Tibial nerve (tissue), 3 donors: ENCODE results near the gene SHROOM3.

Source experiments
- POLR2A ChIP-seq, 2 donors: fragments of 450-650 bp; IDR thresholded peaks; one replicate each; pipeline ENCODE4 v1.6.1; 2017; ENCODE audit warnings: antibody characterized with exemption in 2 of 2, mild to moderate bottlenecking in 2 of 2, moderate library complexity in 2 of 2
- TF ChIP-seq, protein P1 (sequence below), 5 experiments: fragments of 200-600 bp in 3 of 5; fragments of 450-650 bp in 2 of 5; sonication (generic) in 3 of 5; IDR thresholded peaks; one replicate each; pipeline ENCODE4 v1.5.1; 2016 to 2019; ENCODE audit warnings: antibody characterized with exemption in 5 of 5, mild to moderate bottlenecking in 3 of 5, moderate library complexity in 2 of 5

DNA sequence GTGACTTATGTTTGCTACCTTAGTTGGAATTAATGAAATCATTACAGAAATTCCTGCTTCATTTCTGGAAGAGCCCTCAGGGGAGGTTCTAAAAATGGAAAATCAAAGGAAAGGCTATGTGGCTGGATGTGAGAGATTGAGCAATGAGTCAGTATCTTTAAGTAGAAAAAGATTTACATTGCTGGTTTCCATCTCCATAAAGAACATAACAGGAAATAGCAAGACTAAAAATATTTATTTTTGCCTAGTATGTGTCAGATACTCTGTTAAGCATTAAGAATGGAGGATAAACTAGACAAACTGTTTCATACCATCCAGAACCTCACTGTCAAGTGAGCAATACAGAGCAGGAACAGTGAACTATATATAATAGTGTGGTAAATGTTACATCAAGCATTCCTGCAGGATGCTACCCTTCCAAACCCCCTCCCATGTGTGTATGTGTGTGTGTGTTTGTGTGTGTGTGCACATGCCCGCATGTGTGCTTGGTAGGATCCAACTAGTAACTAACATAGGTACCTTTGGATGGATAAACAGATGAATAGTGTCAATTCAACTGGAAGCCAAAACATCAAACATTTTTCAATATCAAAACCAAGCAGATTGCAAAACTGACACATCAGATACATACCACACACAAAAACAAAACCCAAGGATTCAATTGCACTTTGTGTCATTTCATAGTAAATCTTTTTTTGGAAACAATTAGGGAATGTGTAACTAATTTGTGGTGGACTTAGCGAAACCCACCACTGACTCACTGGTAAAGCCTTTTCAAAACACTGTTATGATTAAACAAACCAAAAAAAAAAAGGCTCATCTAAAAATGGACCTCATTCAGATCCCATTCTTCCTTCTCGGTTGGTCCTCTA lies 223.4 kb downstream of the SHROOM3 start:
- TF ChIP-seq, protein P1, sequence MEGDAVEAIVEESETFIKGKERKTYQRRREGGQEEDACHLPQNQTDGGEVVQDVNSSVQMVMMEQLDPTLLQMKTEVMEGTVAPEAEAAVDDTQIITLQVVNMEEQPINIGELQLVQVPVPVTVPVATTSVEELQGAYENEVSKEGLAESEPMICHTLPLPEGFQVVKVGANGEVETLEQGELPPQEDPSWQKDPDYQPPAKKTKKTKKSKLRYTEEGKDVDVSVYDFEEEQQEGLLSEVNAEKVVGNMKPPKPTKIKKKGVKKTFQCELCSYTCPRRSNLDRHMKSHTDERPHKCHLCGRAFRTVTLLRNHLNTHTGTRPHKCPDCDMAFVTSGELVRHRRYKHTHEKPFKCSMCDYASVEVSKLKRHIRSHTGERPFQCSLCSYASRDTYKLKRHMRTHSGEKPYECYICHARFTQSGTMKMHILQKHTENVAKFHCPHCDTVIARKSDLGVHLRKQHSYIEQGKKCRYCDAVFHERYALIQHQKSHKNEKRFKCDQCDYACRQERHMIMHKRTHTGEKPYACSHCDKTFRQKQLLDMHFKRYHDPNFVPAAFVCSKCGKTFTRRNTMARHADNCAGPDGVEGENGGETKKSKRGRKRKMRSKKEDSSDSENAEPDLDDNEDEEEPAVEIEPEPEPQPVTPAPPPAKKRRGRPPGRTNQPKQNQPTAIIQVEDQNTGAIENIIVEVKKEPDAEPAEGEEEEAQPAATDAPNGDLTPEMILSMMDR (IDR thresholded peaks at IDR 0.05), result no peak
- TF ChIP-seq POLR2A (IDR thresholded peaks at IDR 0.05), result no peak
